Measurements from ENCODE around the gene SLC16A2.

The SLC16A2 gene

GRCh38 chrX:74421036-74421739 is at the start of gene SLC16A2:
TSS of gene SLC16A2 (plus strand) at chrX:74421493. CDS start at chrX:74421638, 145 bp downstream.
- Histone ChIP-seq H3K4me1 (ENCODE audit: insufficient read depth, low read length) (peaks cover 6% of the 10 kb centered on the region), H3K9ac (ENCODE audit: low read length) (peak within 1 kb of the TSS; percentile 75), H3K9me3 (ENCODE audit: low read length) (no peaks in the 10 kb centered on the region), H3K36me3 (ENCODE audit: insufficient read depth, low read length) (no peaks in the 10 kb centered on the region), H3K27ac (ENCODE audit: low read depth, low read length) (peak within 1 kb of the TSS; percentile 80), H3K27me3 (ENCODE audit: control insufficient read depth in 1 of 2, insufficient read depth in 2 of 2, low read length in 2 of 2) (peaks cover 0 to 13% of the 10 kb centered on the region in 2 donors), H3K4me3 (ENCODE audit: low read depth in 1 of 2, low read length in 2 of 2) (peak within 1 kb of the TSS; percentile 45 to 59)

GRCh38 chrX:74372272-74372671 is 49.0 kb upstream of the SLC16A2 start:
- no peak overlapping the region for H3K9ac ChIP-seq (ENCODE audit: low read length)
- no peak overlapping the region for H3K27ac ChIP-seq (ENCODE audit: low read depth, low read length)
- H3K27me3 ChIP-seq (ENCODE audit: control insufficient read depth in 1 of 2, insufficient read depth in 2 of 2, low read length in 2 of 2), result no peaks in the 10 kb centered on the region
- H3K9me3 ChIP-seq (ENCODE audit: low read length), result no peaks in the 10 kb centered on the region
- peaks cover 7% of the 10 kb centered on the region for H3K4me1 ChIP-seq (ENCODE audit: insufficient read depth, low read length)
- H3K4me3 ChIP-seq (ENCODE audit: low read depth in 1 of 2, low read length in 2 of 2), result no peak overlapping the region
- H3K36me3 ChIP-seq (ENCODE audit: insufficient read depth, low read length), result no peaks in the 10 kb centered on the region

DNA sequence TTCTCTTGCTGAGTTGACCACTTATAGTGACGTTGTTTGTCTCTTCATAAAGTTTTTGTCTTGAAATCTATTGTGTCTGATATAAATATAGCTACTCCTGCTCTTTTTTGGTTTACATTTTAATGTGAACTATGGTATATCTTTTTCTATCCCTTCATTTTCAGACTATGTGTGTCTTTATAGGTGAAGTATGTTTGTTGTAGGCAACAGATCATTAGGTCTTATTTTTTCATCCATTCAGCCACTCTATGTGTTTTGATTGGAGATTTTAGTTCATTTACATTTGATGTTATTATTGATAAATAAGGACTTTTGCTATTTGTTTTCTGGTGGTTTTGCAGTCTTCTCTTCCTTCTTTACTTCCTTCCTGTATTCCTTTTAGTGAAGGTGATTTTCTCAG is 44.0 kb upstream of the SLC16A2 start:
- H3K9me3 ChIP-seq (ENCODE audit: low read length), result no peaks in the 10 kb centered on the region
- H3K27me3 ChIP-seq (ENCODE audit: control insufficient read depth in 1 of 2, insufficient read depth in 2 of 2, low read length in 2 of 2), result no peaks in the 10 kb centered on the region
- H3K9ac ChIP-seq (ENCODE audit: low read length), result no peak overlapping the region
- H3K4me3 ChIP-seq (ENCODE audit: low read depth in 1 of 2, low read length in 2 of 2), result no peak overlapping the region
- H3K4me1 ChIP-seq (ENCODE audit: insufficient read depth, low read length), result no peaks in the 10 kb centered on the region
- no peak overlapping the region for H3K27ac ChIP-seq (ENCODE audit: low read depth, low read length)
- H3K36me3 ChIP-seq (ENCODE audit: insufficient read depth, low read length), result no peaks in the 10 kb centered on the region

DNA sequence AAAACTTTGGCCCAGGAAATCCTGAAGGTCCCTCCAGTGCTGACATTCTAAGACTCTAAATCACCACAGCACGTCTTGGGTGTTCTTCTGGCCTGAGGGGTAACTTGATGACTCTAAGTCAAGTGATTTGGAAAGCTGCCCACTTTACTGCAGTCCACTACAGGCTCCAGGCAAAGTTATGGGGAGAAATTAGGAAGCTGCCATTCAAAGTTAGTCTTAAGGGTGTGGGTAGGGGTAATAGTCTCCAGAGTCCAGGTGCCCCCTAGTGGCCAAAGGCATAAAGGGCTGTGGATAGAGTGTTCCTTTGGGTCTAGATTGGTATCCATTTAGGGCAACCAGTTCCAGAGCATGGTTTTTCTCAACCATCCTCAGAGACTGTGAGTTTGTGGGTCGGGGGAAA is 38.7 kb upstream of the SLC16A2 start:
- no peak overlapping the region for H3K27ac ChIP-seq (ENCODE audit: low read depth, low read length)
- no peaks in the 10 kb centered on the region for H3K9me3 ChIP-seq (ENCODE audit: low read length)
- H3K27me3 ChIP-seq (ENCODE audit: control insufficient read depth in 1 of 2, insufficient read depth in 2 of 2, low read length in 2 of 2), result no peaks in the 10 kb centered on the region

GRCh38 chrX:74383611-74384010 is 37.7 kb upstream of the SLC16A2 start:
- H3K27me3 ChIP-seq (ENCODE audit: control insufficient read depth in 1 of 2, insufficient read depth in 2 of 2, low read length in 2 of 2), result no peaks in the 10 kb centered on the region

More for the DNA sequence above, 38.7 kb upstream of the SLC16A2 start:
- Histone ChIP-seq H3K4me3 (ENCODE audit: low read depth in 1 of 2, low read length in 2 of 2) (no peak overlapping the region), H3K36me3 (ENCODE audit: insufficient read depth, low read length) (no peaks in the 10 kb centered on the region), H3K4me1 (ENCODE audit: insufficient read depth, low read length) (no peaks in the 10 kb centered on the region), H3K9ac (ENCODE audit: low read length) (no peak overlapping the region)

DNA sequence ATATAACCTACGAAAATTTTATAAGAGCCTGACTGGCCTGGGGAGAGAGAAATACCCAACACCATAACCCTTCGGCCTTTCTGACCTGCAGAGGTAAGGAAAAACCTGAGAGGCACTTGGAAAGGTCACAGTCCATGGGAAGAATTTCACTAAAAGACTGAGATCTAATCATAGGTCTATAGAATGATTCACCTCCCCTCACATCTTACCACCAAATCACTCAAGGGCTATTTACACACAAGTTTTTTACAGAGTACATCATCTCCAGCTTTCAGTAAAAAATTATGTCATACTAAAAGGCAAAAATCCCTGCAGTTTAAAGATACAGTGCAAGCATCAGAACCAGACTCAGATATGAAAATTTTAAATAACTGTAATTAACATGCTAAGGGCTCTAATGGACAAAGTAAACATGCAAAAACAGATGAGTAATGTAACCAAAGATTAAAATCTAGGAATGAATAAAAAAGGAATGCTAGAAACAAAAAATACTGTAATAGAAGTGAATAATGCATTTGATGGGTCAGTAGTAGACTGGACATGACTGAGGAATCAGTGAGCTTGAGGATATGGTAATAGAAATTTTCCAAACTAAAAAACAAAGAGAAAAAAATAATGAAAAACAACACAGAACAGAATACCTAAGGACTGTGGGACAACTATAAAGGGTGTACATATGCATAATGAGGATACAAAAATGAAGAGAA is 32.1 kb upstream of the SLC16A2 start:
- H3K9me3 ChIP-seq (ENCODE audit: low read length), result no peaks in the 10 kb centered on the region
- no peak overlapping the region for H3K4me3 ChIP-seq (ENCODE audit: low read depth in 1 of 2, low read length in 2 of 2)
- H3K27ac ChIP-seq (ENCODE audit: low read depth, low read length), result no peak overlapping the region
- H3K27me3 ChIP-seq (ENCODE audit: control insufficient read depth in 1 of 2, insufficient read depth in 2 of 2, low read length in 2 of 2), result no peaks in the 10 kb centered on the region
- no peak overlapping the region for H3K9ac ChIP-seq (ENCODE audit: low read length)
- no peaks in the 10 kb centered on the region for H3K4me1 ChIP-seq (ENCODE audit: insufficient read depth, low read length)
- H3K36me3 ChIP-seq (ENCODE audit: insufficient read depth, low read length), result no peaks in the 10 kb centered on the region

More at GRCh38 chrX:74383611-74384010, 37.7 kb upstream of the SLC16A2 start:
- H3K27ac ChIP-seq (ENCODE audit: low read depth, low read length), result no peak overlapping the region
- H3K4me3 ChIP-seq (ENCODE audit: low read depth in 1 of 2, low read length in 2 of 2), result no peak overlapping the region
- no peaks in the 10 kb centered on the region for H3K36me3 ChIP-seq (ENCODE audit: insufficient read depth, low read length)
- H3K4me1 ChIP-seq (ENCODE audit: insufficient read depth, low read length), result no peaks in the 10 kb centered on the region
- no peak overlapping the region for H3K9ac ChIP-seq (ENCODE audit: low read length)
- H3K9me3 ChIP-seq (ENCODE audit: low read length), result no peaks in the 10 kb centered on the region

GRCh38 chrX:74395556-74395955 is 25.7 kb upstream of the SLC16A2 start:
- no peak overlapping the region for H3K4me3 ChIP-seq (ENCODE audit: low read depth in 1 of 2, low read length in 2 of 2)
- H3K4me1 ChIP-seq (ENCODE audit: insufficient read depth, low read length), result no peaks in the 10 kb centered on the region

GRCh38 chrX:74405973-74406489 is 15.3 kb upstream of the SLC16A2 start:
- no peak overlapping the region for H3K27ac ChIP-seq (ENCODE audit: low read depth, low read length)

More at GRCh38 chrX:74395556-74395955, 25.7 kb upstream of the SLC16A2 start:
- Histone ChIP-seq H3K9me3 (ENCODE audit: low read length) (no peaks in the 10 kb centered on the region), H3K9ac (ENCODE audit: low read length) (no peak overlapping the region), H3K27ac (ENCODE audit: low read depth, low read length) (no peak overlapping the region), H3K36me3 (ENCODE audit: insufficient read depth, low read length) (no peaks in the 10 kb centered on the region), H3K27me3 (ENCODE audit: control insufficient read depth in 1 of 2, insufficient read depth in 2 of 2, low read length in 2 of 2) (no peaks in the 10 kb centered on the region)

DNA sequence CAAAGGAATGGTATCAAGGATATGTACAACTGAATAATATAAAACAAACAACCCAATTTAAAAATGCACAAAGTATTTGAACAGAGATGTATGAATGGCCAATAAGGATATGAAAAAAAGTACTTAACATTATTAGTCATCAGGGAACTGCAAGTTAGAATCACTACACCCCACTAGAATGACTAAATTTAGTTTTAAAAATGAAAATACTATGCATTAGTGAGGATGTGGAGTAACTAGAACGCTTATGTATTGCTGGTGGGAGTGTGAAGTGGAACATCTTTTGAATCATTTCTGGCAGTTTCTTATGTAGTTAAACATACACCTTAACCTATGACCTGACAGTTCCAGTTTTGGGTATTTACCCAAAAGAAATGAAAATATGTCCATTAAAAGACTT is 13.0 kb upstream of the SLC16A2 start:
- Histone ChIP-seq H3K4me3 (ENCODE audit: low read depth in 1 of 2, low read length in 2 of 2) (no peak overlapping the region), H3K36me3 (ENCODE audit: insufficient read depth, low read length) (no peaks in the 10 kb centered on the region), H3K27me3 (ENCODE audit: control insufficient read depth in 1 of 2, insufficient read depth in 2 of 2, low read length in 2 of 2) (no peaks in the 10 kb centered on the region), H3K27ac (ENCODE audit: low read depth, low read length) (no peak overlapping the region), H3K9me3 (ENCODE audit: low read length) (no peaks in the 10 kb centered on the region), H3K9ac (ENCODE audit: low read length) (no peak overlapping the region), H3K4me1 (ENCODE audit: insufficient read depth, low read length) (no peaks in the 10 kb centered on the region)

More at GRCh38 chrX:74405973-74406489, 15.3 kb upstream of the SLC16A2 start:
- Histone ChIP-seq H3K27me3 (ENCODE audit: control insufficient read depth in 1 of 2, insufficient read depth in 2 of 2, low read length in 2 of 2) (no peaks in the 10 kb centered on the region), H3K4me1 (ENCODE audit: insufficient read depth, low read length) (no peaks in the 10 kb centered on the region), H3K9ac (ENCODE audit: low read length) (no peak overlapping the region), H3K9me3 (ENCODE audit: low read length) (no peaks in the 10 kb centered on the region), H3K36me3 (ENCODE audit: insufficient read depth, low read length) (no peaks in the 10 kb centered on the region), H3K4me3 (ENCODE audit: low read depth in 1 of 2, low read length in 2 of 2) (no peak overlapping the region)

GRCh38 chrX:74419864-74420195 is 1.5 kb upstream of the SLC16A2 start:
- no peaks in the 10 kb centered on the region for H3K36me3 ChIP-seq (ENCODE audit: insufficient read depth, low read length)
- H3K9me3 ChIP-seq (ENCODE audit: low read length), result no peaks in the 10 kb centered on the region
- H3K27ac ChIP-seq (ENCODE audit: low read depth, low read length), result peak overlapping the region; percentile 47
- peaks cover 6% of the 10 kb centered on the region for H3K4me1 ChIP-seq (ENCODE audit: insufficient read depth, low read length)
- H3K4me3 ChIP-seq (ENCODE audit: low read depth in 1 of 2, low read length in 2 of 2), result peak overlapping the region; percentile 34 to 56
- H3K9ac ChIP-seq (ENCODE audit: low read length), result peak overlapping the region; percentile 38
- H3K27me3 ChIP-seq (ENCODE audit: control insufficient read depth in 1 of 2, insufficient read depth in 2 of 2, low read length in 2 of 2), result peaks cover 0 to 13% of the 10 kb centered on the region in 2 donors

- Histone ChIP-seq H3K27me3 (ENCODE audit: control insufficient read depth in 1 of 2, insufficient read depth in 2 of 2, low read length in 2 of 2) (peaks cover 0 to 13% of the 10 kb centered on the region in 2 donors), H3K4me1 (ENCODE audit: insufficient read depth, low read length) (peaks cover 6% of the 10 kb centered on the region)
These were observed 877 bp upstream of the SLC16A2 start for GRCh38 chrX:74420196-74421035.

More at GRCh38 chrX:74420196-74421035, 877 bp upstream of the SLC16A2 start:
- H3K9ac ChIP-seq (ENCODE audit: low read length), result peak overlapping the region; percentile 75
- peak overlapping the region; percentile 80 for H3K27ac ChIP-seq (ENCODE audit: low read depth, low read length)
- peak overlapping the region; percentile 34 to 59 for H3K4me3 ChIP-seq (ENCODE audit: low read depth in 1 of 2, low read length in 2 of 2)
- H3K36me3 ChIP-seq (ENCODE audit: insufficient read depth, low read length), result no peaks in the 10 kb centered on the region
- H3K9me3 ChIP-seq (ENCODE audit: low read length), result no peaks in the 10 kb centered on the region
